Fibroblast of pulmonary artery (primary cell): Measurements from ENCODE around the gene SLC12A3.
A peak's percentile ranks its signal among the peaks of the same experiment; 100 is the strongest.

Experiments
- DNase-seq: peaks from one replicate; pipeline ENCODE4 v3.0.0-alpha.2; 2010; ENCODE audit warnings: low read depth
- H3K4me3 ChIP-seq: replicated peaks from 2 replicates; pipeline ENCODE4 v1.5.1; 2011; ENCODE audit warnings: low read depth, mild to moderate bottlenecking, control low read depth, low read length, moderate library complexity
- TF ChIP-seq, protein P1 (sequence below): IDR thresholded peaks from 2 replicates; pipeline ENCODE4 v1.5.1; 2011; ENCODE audit warnings: mild to moderate bottlenecking, control low read depth, low read length, inconsistent platforms; ENCODE audit errors: missing control alignments

Gene SLC12A3

GRCh38 chr16:56929639-56930038 is 64.6 kb downstream of the SLC12A3 start:
- DNase-seq = no peak

GRCh38 chr16:56930486-56931270 is 65.7 kb downstream of the SLC12A3 start:
- no peak overlapping the region for H3K4me3 ChIP-seq

More at GRCh38 chr16:56929639-56930038, 64.6 kb downstream of the SLC12A3 start:
- TF ChIP-seq, protein P1, sequence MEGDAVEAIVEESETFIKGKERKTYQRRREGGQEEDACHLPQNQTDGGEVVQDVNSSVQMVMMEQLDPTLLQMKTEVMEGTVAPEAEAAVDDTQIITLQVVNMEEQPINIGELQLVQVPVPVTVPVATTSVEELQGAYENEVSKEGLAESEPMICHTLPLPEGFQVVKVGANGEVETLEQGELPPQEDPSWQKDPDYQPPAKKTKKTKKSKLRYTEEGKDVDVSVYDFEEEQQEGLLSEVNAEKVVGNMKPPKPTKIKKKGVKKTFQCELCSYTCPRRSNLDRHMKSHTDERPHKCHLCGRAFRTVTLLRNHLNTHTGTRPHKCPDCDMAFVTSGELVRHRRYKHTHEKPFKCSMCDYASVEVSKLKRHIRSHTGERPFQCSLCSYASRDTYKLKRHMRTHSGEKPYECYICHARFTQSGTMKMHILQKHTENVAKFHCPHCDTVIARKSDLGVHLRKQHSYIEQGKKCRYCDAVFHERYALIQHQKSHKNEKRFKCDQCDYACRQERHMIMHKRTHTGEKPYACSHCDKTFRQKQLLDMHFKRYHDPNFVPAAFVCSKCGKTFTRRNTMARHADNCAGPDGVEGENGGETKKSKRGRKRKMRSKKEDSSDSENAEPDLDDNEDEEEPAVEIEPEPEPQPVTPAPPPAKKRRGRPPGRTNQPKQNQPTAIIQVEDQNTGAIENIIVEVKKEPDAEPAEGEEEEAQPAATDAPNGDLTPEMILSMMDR = no peak
- H3K4me3 ChIP-seq = no peak overlapping the region

GRCh38 chr16:56931271-56931891 is 66.4 kb downstream of the SLC12A3 start:
- H3K4me3 ChIP-seq = peak overlapping the region; percentile 34
- no peak for DNase-seq
- TF ChIP-seq, protein P1 = no peak

More at GRCh38 chr16:56930486-56931270, 65.7 kb downstream of the SLC12A3 start:
- DNase-seq = no peak
- TF ChIP-seq, protein P1 = no peak

DNA sequence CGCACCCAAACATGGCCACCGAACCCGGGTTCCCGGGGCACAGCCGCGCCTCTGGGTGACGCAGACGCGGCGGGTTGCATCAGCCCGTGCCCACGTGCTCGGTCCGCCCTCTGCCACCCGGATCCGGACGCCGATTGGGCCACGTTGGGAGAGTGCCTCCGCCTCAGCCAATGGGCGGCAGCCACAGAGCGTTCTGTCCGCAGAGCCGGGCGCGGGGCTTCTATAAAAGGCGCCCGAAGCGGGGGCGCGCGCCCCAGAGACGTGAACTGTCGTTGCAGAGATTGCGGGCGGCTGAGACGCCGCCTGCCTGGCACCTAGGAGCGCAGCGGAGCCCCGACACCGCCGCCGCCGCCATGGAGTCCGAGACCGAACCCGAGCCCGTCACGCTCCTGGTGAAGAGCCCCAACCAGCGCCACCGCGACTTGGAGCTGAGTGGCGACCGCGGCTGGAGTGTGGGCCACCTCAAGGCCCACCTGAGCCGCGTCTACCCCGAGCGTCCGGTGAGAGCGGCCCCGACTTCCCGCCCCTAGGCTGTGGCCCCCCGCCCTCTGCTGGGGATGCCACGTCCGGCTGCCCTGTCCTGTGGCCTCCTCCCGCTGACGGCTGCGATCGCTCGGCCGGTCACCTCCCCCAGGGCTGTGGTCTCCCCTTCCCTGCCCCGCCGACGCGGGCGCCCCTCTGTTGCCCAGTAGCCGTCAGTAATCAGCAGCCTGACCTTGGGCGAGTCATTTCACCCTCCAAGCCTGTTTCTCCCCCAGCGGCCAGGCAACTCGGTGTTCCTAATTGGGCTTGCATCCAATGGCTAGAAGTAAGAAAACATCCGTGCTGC is 67.1 kb downstream of the SLC12A3 start, which contains the start of gene HERPUD1:
TSS of gene HERPUD1 (plus strand) at position 251 of the 829 bp plus-strand sequence. CDS start at position 354, 103 bp downstream.
- DNase-seq = peak; percentile 98
- TF ChIP-seq, protein P1 = no peak
- H3K4me3 ChIP-seq = peak within 1 kb of the TSS; percentile 97

- TF ChIP-seq, protein P1 = no peak
- peak; percentile 87 for DNase-seq
- H3K4me3 ChIP-seq = peak overlapping the region; percentile 97
Measured at GRCh38 chr16:56932721-56933619, 68.0 kb downstream of the SLC12A3 start.
